NK-92 treated with Interleukin-12 subunit alpha and Interleukin-12 subunit beta, amount 100 ng/mL, for 24 hours (cell line): Measurements from ENCODE around the gene CDK4.

Experiments used
- DNase-seq: peaks from one replicate; lab custom pipeline; 2025; lab: John Stamatoyannopoulos, UW

CDK4 gene

DNA sequence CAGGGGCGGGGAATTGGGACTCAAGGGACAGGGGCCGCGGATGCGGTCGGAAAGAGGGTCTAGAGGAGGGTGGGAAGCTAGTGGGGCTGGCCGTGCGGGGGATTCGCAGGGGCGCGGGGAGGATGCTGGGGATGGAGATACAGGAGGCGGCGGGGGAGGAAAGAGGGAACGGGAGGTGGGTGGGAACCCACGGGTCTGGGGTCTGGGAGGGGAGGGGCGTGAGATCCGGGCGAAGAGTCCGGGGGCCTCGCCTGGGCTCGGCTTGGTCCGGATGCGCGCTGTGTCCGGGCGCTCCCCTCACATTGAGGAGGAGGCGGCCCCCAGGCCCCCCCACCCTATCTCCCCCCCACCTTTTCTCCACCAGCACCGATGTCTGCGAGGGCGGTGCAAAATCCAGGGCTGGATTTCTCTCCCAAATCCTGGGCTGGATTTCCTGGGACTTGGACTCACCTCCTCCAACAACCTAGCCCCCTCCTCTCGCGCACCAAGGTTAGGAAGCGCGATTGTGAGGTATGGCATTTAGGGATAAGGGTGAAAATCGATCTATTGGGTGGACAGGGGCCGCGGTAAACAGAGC lies 13.4 kb downstream of the CDK4 start, which contains the start of gene AGAP2:
Gene AGAP2 (minus strand): TSS at position 82 of the 577 bp plus-strand sequence. CDS start 496 bp downstream, outside the sequence.
- DNase-seq: no peak

GRCh38 chr12:57737467-57738460 lies 14.3 kb downstream of the CDK4 start:
- no peak for DNase-seq

GRCh38 chr12:57736741-57737466 lies 15.2 kb downstream of the CDK4 start:
- DNase-seq: no peak

- DNase-seq: no peak
Observed at GRCh38 chr12:57735952-57736740, 16.0 kb downstream of the CDK4 start.

DNA sequence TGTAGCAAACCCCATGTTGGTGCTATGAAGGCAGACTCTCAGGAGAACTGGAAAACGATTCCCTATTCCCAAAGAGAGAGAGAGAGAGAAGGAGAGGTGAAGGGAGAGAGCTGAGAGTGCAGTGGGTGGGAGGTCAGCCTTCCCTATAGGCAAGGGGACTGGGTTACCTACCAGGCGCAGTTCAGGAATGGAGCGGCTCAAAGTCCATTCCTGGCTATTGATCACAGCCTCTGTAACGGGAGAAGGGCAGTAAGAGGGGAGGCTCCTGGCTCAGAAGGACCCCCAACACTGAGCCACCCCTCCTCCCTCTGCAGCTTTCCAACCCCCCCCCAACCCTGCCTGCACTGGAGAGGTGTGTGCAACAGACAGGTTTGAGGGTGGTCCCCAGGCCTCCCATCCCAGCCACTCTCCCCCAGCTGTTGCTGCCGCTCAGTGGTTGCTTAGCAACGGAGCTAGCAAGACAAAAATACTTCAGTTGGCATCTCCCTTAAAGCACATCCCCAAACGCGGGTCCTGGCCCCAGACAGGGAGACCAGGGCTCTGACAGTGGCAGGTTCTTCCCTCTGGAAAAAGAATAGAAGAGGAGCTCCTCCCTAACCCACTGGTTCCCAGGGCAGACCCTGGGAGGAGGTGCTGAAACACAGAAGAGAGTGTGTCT lies 16.8 kb downstream of the CDK4 start:
- no peak for DNase-seq

DNA sequence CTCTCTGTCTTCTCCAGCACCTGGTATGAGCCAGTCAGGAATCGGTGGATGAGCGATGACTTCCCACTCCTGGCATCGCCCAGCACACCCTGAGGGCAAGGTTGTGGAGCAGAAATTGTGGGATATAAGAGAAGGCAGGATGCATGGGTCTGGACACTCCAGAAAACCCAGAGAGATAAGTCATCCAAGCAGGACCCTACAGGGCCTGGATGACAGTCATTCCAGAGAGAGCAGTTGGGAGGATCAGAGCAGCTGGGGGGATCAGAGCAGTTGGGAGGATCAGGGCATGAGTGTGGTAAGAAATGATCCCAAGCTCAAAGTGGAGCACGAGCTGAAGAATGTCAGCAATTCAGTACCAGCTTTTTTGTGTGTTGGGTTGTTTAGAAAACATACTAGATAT lies 17.5 kb downstream of the CDK4 start:
- DNase-seq: no peak

- DNase-seq: no peak
Observed at GRCh38 chr12:57733928-57734327, 18.2 kb downstream of the CDK4 start.

DNA sequence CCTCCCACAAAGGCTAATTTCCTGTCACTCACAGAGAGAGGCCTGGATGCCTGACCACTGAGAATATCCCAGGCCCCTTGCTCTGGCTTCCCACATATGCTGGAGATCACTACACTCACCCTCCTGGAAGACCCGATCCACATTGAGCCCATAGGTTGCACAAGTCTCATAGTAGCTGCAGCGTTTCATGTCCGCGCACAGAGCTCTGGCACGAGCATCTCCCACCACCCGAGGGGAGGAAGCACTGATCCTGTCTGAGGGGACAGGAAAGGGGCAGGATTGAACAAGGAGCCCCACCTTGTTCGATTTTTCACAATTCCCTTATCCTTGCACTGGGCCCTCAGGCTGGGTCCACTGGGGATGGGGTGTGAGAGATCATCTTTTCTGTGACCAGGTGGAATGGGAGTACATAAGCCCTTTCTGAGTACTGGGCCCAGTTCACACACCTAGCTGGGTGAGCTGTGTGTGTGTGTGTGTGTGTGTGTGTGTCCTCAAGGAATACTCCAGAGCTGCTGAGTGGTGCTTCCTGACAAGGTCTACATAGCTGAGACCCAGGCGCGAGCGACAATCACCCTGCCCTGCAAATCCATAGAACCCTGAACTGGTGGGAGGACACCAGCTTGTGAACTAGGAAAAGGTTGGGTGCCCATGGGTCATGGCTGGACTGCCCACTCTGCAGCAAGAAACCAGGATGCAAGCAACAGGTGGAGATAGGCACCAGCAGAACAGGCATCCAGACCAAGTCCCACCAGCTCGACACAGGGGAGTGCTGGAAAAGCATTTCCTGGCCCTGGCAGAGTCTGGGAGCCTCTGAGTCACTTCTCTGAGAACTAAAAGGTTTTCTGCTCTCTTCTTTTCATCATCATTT lies 19.1 kb downstream of the CDK4 start:
- DNase-seq: no peak

- no peak for DNase-seq
Observed at GRCh38 chr12:57732270-57732669, 19.8 kb downstream of the CDK4 start.

GRCh38 chr12:57731411-57732080 lies 20.6 kb downstream of the CDK4 start:
- no peak for DNase-seq

- DNase-seq: no peak
Observed at GRCh38 chr12:57730336-57731067, 21.6 kb downstream of the CDK4 start.

DNA sequence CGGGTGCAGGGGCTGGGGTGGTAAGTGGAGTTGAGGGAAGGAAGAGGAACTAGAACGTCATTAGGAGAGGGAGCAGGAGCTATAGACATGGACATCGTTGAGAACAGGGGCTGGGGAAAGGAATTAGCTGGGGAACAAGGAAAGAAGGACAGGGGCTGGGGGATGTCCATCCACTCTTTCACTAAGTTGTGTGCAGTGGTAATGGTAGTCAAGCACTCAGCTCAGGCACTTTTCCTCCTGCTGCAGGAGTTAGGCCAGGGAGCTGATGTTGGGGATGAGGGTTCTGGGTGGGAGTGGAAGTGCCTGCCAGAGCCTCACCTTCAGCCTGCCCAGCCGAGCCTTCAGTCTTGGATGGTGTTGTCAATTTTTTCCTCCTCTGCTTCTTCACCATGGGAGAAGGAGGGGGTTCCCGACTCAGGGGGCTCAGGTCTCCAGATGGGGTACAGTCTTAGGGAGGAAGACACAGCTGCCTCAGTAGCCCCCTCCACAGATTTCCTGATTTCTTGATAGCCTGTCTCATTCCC lies 22.7 kb downstream of the CDK4 start:
- no peak for DNase-seq

- no peak for DNase-seq
Observed at GRCh38 chr12:57727758-57728395, 24.2 kb downstream of the CDK4 start.

GRCh38 chr12:57726884-57727757 lies 25.0 kb downstream of the CDK4 start:
- no peak for DNase-seq

DNA sequence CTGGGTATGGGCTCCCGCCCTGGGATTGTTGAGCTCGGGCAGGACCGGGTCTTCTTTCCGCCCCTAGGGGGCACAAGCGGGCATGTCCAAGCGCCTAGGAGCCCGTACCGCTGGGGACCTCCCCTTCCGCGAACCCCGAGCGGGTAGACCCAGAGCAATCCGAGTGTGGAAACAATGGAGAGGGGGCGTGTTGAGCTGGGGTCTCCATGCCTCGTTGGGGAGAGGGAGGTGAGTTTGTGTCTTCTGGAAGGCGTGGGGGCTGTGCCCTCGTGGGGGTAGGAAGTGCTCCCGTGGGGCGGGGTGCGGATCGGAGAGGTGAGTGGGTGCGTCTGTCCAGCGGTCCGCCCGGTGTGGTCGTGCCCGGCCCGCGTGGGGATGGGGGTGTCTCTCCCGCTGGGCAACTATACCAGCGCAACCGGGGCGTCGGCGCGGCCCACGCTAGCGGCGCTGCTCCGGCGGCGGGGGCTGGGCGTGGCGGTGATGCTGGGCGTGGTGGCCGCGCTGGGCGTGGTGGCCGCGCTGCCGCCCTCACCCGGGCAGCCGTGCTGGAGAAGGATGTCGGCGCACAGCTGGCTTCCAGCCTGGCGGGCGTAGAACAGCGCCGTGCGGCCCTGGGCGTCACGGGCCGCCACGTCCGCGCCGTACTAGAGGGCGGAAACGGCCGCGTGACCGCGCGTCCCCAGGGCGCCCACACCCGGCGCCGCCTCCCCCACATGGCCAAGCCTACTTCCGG lies 25.8 kb downstream of the CDK4 start:
- no peak for DNase-seq

GRCh38 chr12:57725851-57726150 lies 26.3 kb downstream of the CDK4 start:
- DNase-seq: no peak
